ENCODE data around the gene SHISA5.

SHISA5 gene

GRCh38 chr3:48429317-48429959 lies 74.5 kb downstream of the SHISA5 start:
- peak; percentile 68 for DNase-seq

- no peak for DNase-seq
These were observed 75.2 kb downstream of the SHISA5 start for GRCh38 chr3:48428572-48429316.

- no peak for DNase-seq
These were observed 75.8 kb downstream of the SHISA5 start for GRCh38 chr3:48428088-48428571.

GRCh38 chr3:48427630-48427962 lies 76.4 kb downstream of the SHISA5 start:
- DNase-seq: no peak

- DNase-seq: no peak
These were observed 76.9 kb downstream of the SHISA5 start for GRCh38 chr3:48426944-48427629.

- no peak for DNase-seq
These were observed 77.5 kb downstream of the SHISA5 start for GRCh38 chr3:48426401-48426909.

- no peak for DNase-seq
These were observed 78.6 kb downstream of the SHISA5 start for GRCh38 chr3:48425281-48425812.

GRCh38 chr3:48423883-48424695 lies 79.9 kb downstream of the SHISA5 start:
- no peak for DNase-seq

- DNase-seq: no peak
These were observed 80.6 kb downstream of the SHISA5 start for GRCh38 chr3:48423241-48423882.

GRCh38 chr3:48422681-48423080 lies 81.3 kb downstream of the SHISA5 start:
- DNase-seq: no peak

- DNase-seq: no peak
These were observed 81.7 kb downstream of the SHISA5 start for GRCh38 chr3:48422272-48422671.

- DNase-seq: no peak
These were observed 83.4 kb downstream of the SHISA5 start for GRCh38 chr3:48420561-48420960.

GRCh38 chr3:48419597-48419996 lies 84.4 kb downstream of the SHISA5 start:
- no peak for DNase-seq

- no peak for DNase-seq
These were observed 84.8 kb downstream of the SHISA5 start for GRCh38 chr3:48419149-48419548.

- no peak for DNase-seq
These were observed 85.3 kb downstream of the SHISA5 start for GRCh38 chr3:48418651-48419050.

GRCh38 chr3:48418140-48418539 lies 85.8 kb downstream of the SHISA5 start:
- DNase-seq: no peak

Measured in stimulated activated CD4-positive, alpha-beta T cell treated with anti-CD3 and anti-CD28 coated beads, Interleukin-2, amount 100 ng/mL, for 24 hours (primary cell).